CD4-positive, alpha-beta T cell treated with Interleukin-15 for 4 hours (primary cell): ENCODE data around the gene RBP4.

Source experiments
- DNase-seq: peaks from one replicate; pipeline ENCODE4 v3.0.0-alpha.2; 2020; ENCODE audit warnings: low spot score

The RBP4 gene

GRCh38 chr10:93601146-93601773 is at the start of gene RBP4:
Gene RBP4, minus strand, starts transcription at chr10:93601235. Its CDS starts 207 bp downstream, at chr10:93601028.
- DNase-seq = no peak

- no peak for DNase-seq
Measured at GRCh38 chr10:93639791-93640190, 38.8 kb upstream of the RBP4 start.

- no peak for DNase-seq
Measured at GRCh38 chr10:93630625-93631557, 29.9 kb upstream of the RBP4 start.

- no peak for DNase-seq
Measured at GRCh38 chr10:93629647-93630305, 28.7 kb upstream of the RBP4 start.

- DNase-seq = no peak
Measured at GRCh38 chr10:93628858-93629257, 27.8 kb upstream of the RBP4 start.

- no peak for DNase-seq
Measured at GRCh38 chr10:93622942-93623341, 21.9 kb upstream of the RBP4 start.

GRCh38 chr10:93620925-93621324 is 19.9 kb upstream of the RBP4 start:
- DNase-seq = no peak

GRCh38 chr10:93615576-93616235 is 14.7 kb upstream of the RBP4 start:
- no peak for DNase-seq

GRCh38 chr10:93614101-93614825 is 13.2 kb upstream of the RBP4 start:
- no peak for DNase-seq

- no peak for DNase-seq
Measured at GRCh38 chr10:93613126-93613525, 12.1 kb upstream of the RBP4 start.

GRCh38 chr10:93612311-93612710 is 11.3 kb upstream of the RBP4 start, which contains the start of gene PDE6C:
Gene PDE6C, plus strand, starts transcription at chr10:93612537. Its CDS starts 189 bp downstream, at chr10:93612726.
- no peak for DNase-seq

GRCh38 chr10:93608421-93608820 is 7.4 kb upstream of the RBP4 start:
- no peak for DNase-seq

GRCh38 chr10:93604146-93604545 is 3.1 kb upstream of the RBP4 start:
- no peak for DNase-seq

- DNase-seq = no peak
Measured at GRCh38 chr10:93603023-93603422, 2.0 kb upstream of the RBP4 start.

GRCh38 chr10:93601774-93602162 is 733 bp upstream of the RBP4 start:
- DNase-seq = no peak

- DNase-seq = no peak
Measured at GRCh38 chr10:93600446-93601145, 439 bp downstream of the RBP4 start.

GRCh38 chr10:93599778-93600177 is 1.3 kb downstream of the RBP4 start:
- no peak for DNase-seq

GRCh38 chr10:93599335-93599734 is 1.7 kb downstream of the RBP4 start:
- no peak for DNase-seq

GRCh38 chr10:93598157-93598556 is 2.9 kb downstream of the RBP4 start:
- DNase-seq = no peak

- DNase-seq = no peak
Measured at GRCh38 chr10:93597075-93597599, 3.9 kb downstream of the RBP4 start.

GRCh38 chr10:93596539-93596938 is 4.5 kb downstream of the RBP4 start:
- DNase-seq = no peak
